Tongue (tissue), 2 donors: ENCODE data around the gene TCAP. TPM values are rescaled to one million over a fixed set of nuclear protein-coding genes. Genes with fewer than 3 reads are reported as not detected.
"Not testable (repeated sequence)": the region's sequence is repeated elsewhere in the genome, so short reads cannot be mapped to it uniquely, and the experiment has no call there.

ENCODE experiments used
- DNase-seq: peaks from one replicate; pipeline ENCODE4 v3.0.0-alpha.2; 2015
- total RNA-seq: library from RNA; depleted of rRNA; stranded (reverse); fragments of >200 nt; gene quantifications from one replicate; pipeline ENCODE4 v1.2.3, GENCODE V29; 2014

The TCAP gene
- total RNA-seq, 1 donor from 2014 or later = 608 TPM

GRCh38 chr17:39705786-39706348 is 40.7 kb downstream of the TCAP start:
- peak; percentile 41 for DNase-seq

- no peak for DNase-seq
Measured at GRCh38 chr17:39706383-39706782, 41.2 kb downstream of the TCAP start.

GRCh38 chr17:39706921-39707337 is 41.8 kb downstream of the TCAP start:
- DNase-seq = no peak

GRCh38 chr17:39709319-39709997 is 44.3 kb downstream of the TCAP start:
- no peak for DNase-seq

- DNase-seq = no peak
Measured at GRCh38 chr17:39709998-39710964, 45.1 kb downstream of the TCAP start.

- not testable (repeated sequence) for DNase-seq
Measured at GRCh38 chr17:39711071-39711470, 45.9 kb downstream of the TCAP start.

- no peak for DNase-seq
Measured at GRCh38 chr17:39711851-39712250, 46.7 kb downstream of the TCAP start.

GRCh38 chr17:39714234-39714633 is 49.1 kb downstream of the TCAP start:
- DNase-seq = no peak

GRCh38 chr17:39715375-39716072 is 50.4 kb downstream of the TCAP start:
- no peak for DNase-seq

Other genes starting within 250 kb of the TCAP start
- gene MED1, start 214.1 kb upstream of the TCAP start, total RNA-seq = 20.6 TPM
- 28.2 TPM for gene CDK12, start 203.9 kb upstream of the TCAP start, total RNA-seq
- gene NEUROD2, start 57.4 kb upstream of the TCAP start, total RNA-seq = not detected
- gene PPP1R1B, start 38.4 kb upstream of the TCAP start, total RNA-seq = 7.1 TPM
- 15.2 TPM for gene STARD3, start 28.2 kb upstream of the TCAP start, total RNA-seq
- gene PNMT, start 3.1 kb downstream of the TCAP start, total RNA-seq = 2.4 TPM
- 11.2 TPM for gene PGAP3, start 22.7 kb downstream of the TCAP start, total RNA-seq
- gene ERBB2, start 34.7 kb downstream of the TCAP start, total RNA-seq = 97.8 TPM
- gene MIEN1, start 65.2 kb downstream of the TCAP start, total RNA-seq = 8.7 TPM
- gene GRB7, start 72.6 kb downstream of the TCAP start, total RNA-seq = 11.4 TPM
- gene IKZF3, start 199.0 kb downstream of the TCAP start, total RNA-seq = 0.51 TPM
- gene ZPBP2, start 202.9 kb downstream of the TCAP start, total RNA-seq = not detected